GM23338 (cell line): Measurements from ENCODE around the gene BORCS8. TPM values are rescaled to one million over a fixed set of nuclear protein-coding genes. Genes with fewer than 3 reads are reported as not detected.

Experiments used
- ATAC-seq: fragments of 200-7000 bp; cut with Tn5 transposase; 3 replicates; pipeline ENCODE4 v1.9.1; 2020
- DNase-seq: peaks from one replicate; pipeline ENCODE4 v3.0.0-alpha.2; 2015; ENCODE audit warnings: low spot score
- H2AFZ ChIP-seq: fragments of 200-600 bp; sonication (generic); 2 replicates; pipeline ENCODE4 v1.8.0; 2016; ENCODE audit warnings: antibody characterized with exemption, mild to moderate bottlenecking, moderate library complexity
- H3F3A ChIP-seq: fragments of 200-600 bp; sonication (generic); replicated peaks from 2 replicates; pipeline ENCODE4 v1.8.0; 2017; ENCODE audit warnings: antibody characterized with exemption, mixed run types, low read depth
- H3K27ac ChIP-seq: fragments of 200-600 bp; sonication (generic); 2 replicates; pipeline ENCODE4 v1.6.1; 2016; ENCODE audit warnings: low read depth
- H3K27me3 ChIP-seq: fragments of 200-600 bp; sonication (generic); 2 replicates; pipeline ENCODE4 v1.8.0; 2016; ENCODE audit warnings: mild to moderate bottlenecking, mixed run types, moderate library complexity; ENCODE audit not compliant: insufficient read depth
- H3K36me3 ChIP-seq: fragments of 200-600 bp; sonication (generic); 2 replicates; pipeline ENCODE4 v1.8.0; 2016; ENCODE audit warnings: mild to moderate bottlenecking; ENCODE audit not compliant: insufficient read depth
- H3K4me1 ChIP-seq: fragments of 200-600 bp; sonication (generic); 2 replicates; pipeline ENCODE4 v1.8.0; 2016; ENCODE audit warnings: mild to moderate bottlenecking, moderate library complexity; ENCODE audit not compliant: insufficient read depth
- H3K4me2 ChIP-seq: fragments of 200-600 bp; sonication (generic); 2 replicates; pipeline ENCODE4 v1.7.1; 2017; ENCODE audit warnings: mixed run types
- H3K4me3 ChIP-seq: fragments of 200-600 bp; sonication (generic); 2 replicates; pipeline ENCODE4 v1.6.1; 2016; ENCODE audit warnings: mixed run types
- H3K79me2 ChIP-seq: fragments of 200-600 bp; sonication (generic); replicated peaks from 2 replicates; pipeline ENCODE4 v1.8.0; 2017; ENCODE audit warnings: mild to moderate bottlenecking; ENCODE audit not compliant: insufficient read depth
- H3K9me2 ChIP-seq: fragments of 200-600 bp; sonication (generic); 2 replicates; pipeline ENCODE4 v1.8.0; 2017; ENCODE audit not compliant: insufficient read depth
- H4K20me1 ChIP-seq: fragments of 200-600 bp; sonication (generic); replicated peaks from 2 replicates; pipeline ENCODE4 v1.8.0; 2017; ENCODE audit warnings: mild to moderate bottlenecking; ENCODE audit not compliant: insufficient read depth
- H3K27ac Mint-ChIP-seq: 2 replicates; pipeline ENCODE4 v1.8.0; 2020; ENCODE audit warnings: inconsistent platforms, mild to moderate bottlenecking, moderate library complexity, mixed read lengths
- H3K27me3 Mint-ChIP-seq: 3 replicates; pipeline ENCODE4 v1.8.0; 2022; ENCODE audit warnings: low read depth, mild to moderate bottlenecking, moderate library complexity, mixed read lengths, inconsistent platforms; ENCODE audit not compliant: insufficient read depth, poor library complexity
- H3K36me3 Mint-ChIP-seq: 3 replicates; pipeline ENCODE4 v1.8.0; 2021; ENCODE audit warnings: low read depth, mild to moderate bottlenecking, inconsistent platforms, moderate library complexity, mixed read lengths
- H3K4me1 Mint-ChIP-seq: 3 replicates; pipeline ENCODE4 v1.8.0; 2020; ENCODE audit warnings: mild to moderate bottlenecking, inconsistent platforms, mixed read lengths
- H3K4me3 Mint-ChIP-seq: 3 replicates; pipeline ENCODE4 v1.8.0; 2021; ENCODE audit warnings: moderate library complexity, mild to moderate bottlenecking, inconsistent platforms, mixed read lengths
- H3K9me3 Mint-ChIP-seq: 3 replicates; pipeline ENCODE4 v1.8.0; 2020; ENCODE audit warnings: moderate library complexity, mild to moderate bottlenecking, inconsistent platforms, mixed read lengths
- CREB1 ChIP-seq: fragments of 250-450 bp; sonication (Bioruptor Pico); IDR thresholded peaks from 2 replicates; pipeline ENCODE4 v1.5.0; 2020; ENCODE audit warnings: low read depth, mild to moderate bottlenecking, moderate library complexity
- ETS1 ChIP-seq: IDR thresholded peaks from 2 replicates; pipeline ENCODE4 v1.6.1; 2016; ENCODE audit warnings: antibody characterized with exemption
- EZH2 ChIP-seq: fragments of 200-600 bp; sonication (generic); IDR thresholded peaks from one replicate; pipeline ENCODE4 v1.8.0; 2017; ENCODE audit warnings: antibody characterized with exemption, mild to moderate bottlenecking, low read depth; ENCODE audit not compliant: unreplicated experiment
- EZH2phosphoT487 ChIP-seq: fragments of 200-600 bp; sonication (generic); IDR thresholded peaks from one replicate; pipeline ENCODE4 v1.8.1; 2018; ENCODE audit warnings: antibody characterized with exemption; ENCODE audit not compliant: unreplicated experiment
- JUNB ChIP-seq: IDR thresholded peaks from one replicate; pipeline ENCODE4 v1.6.1; 2016; ENCODE audit warnings: antibody characterized with exemption; ENCODE audit not compliant: unreplicated experiment
- NANOG ChIP-seq: IDR thresholded peaks from 2 replicates; pipeline ENCODE4 v1.6.1; 2016; ENCODE audit warnings: antibody characterized with exemption, borderline replicate concordance
- POLR2AphosphoS5 ChIP-seq: IDR thresholded peaks from 2 replicates; pipeline ENCODE4 v1.6.1; 2016; ENCODE audit warnings: antibody characterized with exemption, low read depth
- REST ChIP-seq: IDR thresholded peaks from one replicate; pipeline ENCODE4 v1.6.1; 2018; ENCODE audit warnings: antibody characterized with exemption; ENCODE audit not compliant: unreplicated experiment
- STAT1 ChIP-seq: IDR thresholded peaks from one replicate; pipeline ENCODE4 v1.6.1; 2016; ENCODE audit warnings: antibody characterized with exemption; ENCODE audit not compliant: unreplicated experiment
- ZNF114 ChIP-seq: fragments of 250-450 bp; sonication (Bioruptor Pico); IDR thresholded peaks from 2 replicates; pipeline ENCODE4 v1.5.0; 2020; ENCODE audit warnings: mild to moderate bottlenecking, moderate library complexity
- ZNF331 ChIP-seq: fragments of 250-450 bp; sonication (Bioruptor Pico); IDR thresholded peaks from 2 replicates; pipeline ENCODE4 v1.5.0; 2020; ENCODE audit warnings: low read depth, mild to moderate bottlenecking, moderate library complexity
- ZNF462 ChIP-seq: fragments of 250-450 bp; sonication (Bioruptor Pico); IDR thresholded peaks from 2 replicates; pipeline ENCODE4 v1.5.0; 2020; ENCODE audit warnings: mild to moderate bottlenecking, moderate library complexity
- polyA plus RNA-seq: library from polyadenylated mRNA; unstranded; fragments of >200 nt; fragmentation: Nextera tagmentation; extraction: Ambion mirVana; gene quantifications from 2 replicates; pipeline ENCODE4 v1.2.1, GENCODE V29; 2016
- total RNA-seq: library from RNA; depleted of rRNA; stranded (reverse); fragments of >200 nt; shearing (Covaris generic); gene quantifications from 2 replicates; pipeline ENCODE4 v1.2.3, GENCODE V29; 2014

The BORCS8 gene
- total and polyA plus RNA-seq, 2 experiments from 2014 or later, result 15.1 to 18.8 TPM

DNA sequence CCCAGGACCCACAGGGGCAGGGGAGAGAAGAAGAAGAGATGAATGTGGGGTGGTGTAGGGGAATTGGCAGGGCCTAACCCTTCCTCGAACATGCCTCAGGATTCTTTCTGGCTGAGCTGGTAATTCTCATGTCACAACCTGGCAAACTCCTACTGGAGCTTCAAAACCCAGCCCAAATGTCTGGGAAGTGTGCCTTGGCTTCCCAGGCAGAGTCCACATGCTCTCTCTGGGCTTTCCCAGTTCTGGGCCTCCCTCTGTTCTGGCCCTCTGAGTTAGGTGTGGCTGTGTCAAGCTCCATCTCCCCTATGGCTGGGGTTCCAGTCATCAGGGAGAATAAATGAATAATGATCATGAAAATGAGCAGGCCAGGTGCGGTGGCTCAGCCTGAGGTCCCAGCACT is 42.5 kb downstream of the BORCS8 start:
- H3K27ac Mint-ChIP-seq, result no peak overlapping the region
- H3K27me3 ChIP-seq, result no peaks in the 10 kb centered on the region

More for the DNA sequence above, 42.5 kb downstream of the BORCS8 start:
- no peaks in the 10 kb centered on the region for H3K4me1 Mint-ChIP-seq
- Histone ChIP-seq H3F3A (no peaks in the 10 kb centered on the region), H3K27ac (no peak overlapping the region), H3K4me2 (no peak overlapping the region), H3K4me1 (no peaks in the 10 kb centered on the region), H3K4me3 (no peak overlapping the region), H3K79me2 (no peaks in the 10 kb centered on the region), H3K9me2 (no peaks in the 10 kb centered on the region), H4K20me1 (no peaks in the 10 kb centered on the region), H2AFZ (no peak overlapping the region), H3K36me3 (no peaks in the 10 kb centered on the region)
- ATAC-seq, result no peak
- no peak overlapping the region for H3K4me3 Mint-ChIP-seq
- H3K36me3 Mint-ChIP-seq, result peaks cover 8% of the 10 kb centered on the region; the same call in 2 of the 3 replicates
- H3K9me3 Mint-ChIP-seq, result no peaks in the 10 kb centered on the region
- TF ChIP-seq POLR2AphosphoS5 (no peak), ZNF462 (CRISPR knock-in tag) (no peak), CREB1 (CRISPR knock-in tag) (no peak), ETS1 (no peak), EZH2 (no peak), NANOG (no peak), JUNB (no peak), ZNF114 (CRISPR knock-in tag) (no peak), EZH2phosphoT487 (no peak), STAT1 (no peak), REST (no peak), ZNF331 (no peak)
- H3K27me3 Mint-ChIP-seq, result peaks cover 5% of the 10 kb centered on the region
- DNase-seq, result no peak
